ENCODE results near the gene LMF1.

DNA sequence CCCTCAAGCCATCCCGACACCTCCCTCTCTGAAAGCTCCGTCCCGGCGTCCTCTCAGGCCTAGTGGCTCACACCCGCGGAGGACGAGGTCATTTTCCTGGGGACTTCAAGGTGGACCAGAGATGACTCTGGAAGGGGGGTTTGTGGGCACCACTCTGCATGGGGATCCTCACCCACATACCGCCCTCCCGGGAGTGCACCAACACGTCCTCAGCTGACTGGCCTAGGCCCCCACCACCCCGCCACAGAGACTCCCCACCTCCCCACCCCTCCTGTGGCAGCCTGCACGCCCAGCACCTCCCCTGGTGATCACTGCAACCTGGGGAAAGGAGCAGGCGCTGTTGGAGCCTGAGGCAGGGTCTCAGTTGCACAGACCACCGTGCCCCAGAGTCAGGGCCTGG, 8.4 kb upstream of the LMF1 start:
- TF ChIP-seq, protein P1, sequence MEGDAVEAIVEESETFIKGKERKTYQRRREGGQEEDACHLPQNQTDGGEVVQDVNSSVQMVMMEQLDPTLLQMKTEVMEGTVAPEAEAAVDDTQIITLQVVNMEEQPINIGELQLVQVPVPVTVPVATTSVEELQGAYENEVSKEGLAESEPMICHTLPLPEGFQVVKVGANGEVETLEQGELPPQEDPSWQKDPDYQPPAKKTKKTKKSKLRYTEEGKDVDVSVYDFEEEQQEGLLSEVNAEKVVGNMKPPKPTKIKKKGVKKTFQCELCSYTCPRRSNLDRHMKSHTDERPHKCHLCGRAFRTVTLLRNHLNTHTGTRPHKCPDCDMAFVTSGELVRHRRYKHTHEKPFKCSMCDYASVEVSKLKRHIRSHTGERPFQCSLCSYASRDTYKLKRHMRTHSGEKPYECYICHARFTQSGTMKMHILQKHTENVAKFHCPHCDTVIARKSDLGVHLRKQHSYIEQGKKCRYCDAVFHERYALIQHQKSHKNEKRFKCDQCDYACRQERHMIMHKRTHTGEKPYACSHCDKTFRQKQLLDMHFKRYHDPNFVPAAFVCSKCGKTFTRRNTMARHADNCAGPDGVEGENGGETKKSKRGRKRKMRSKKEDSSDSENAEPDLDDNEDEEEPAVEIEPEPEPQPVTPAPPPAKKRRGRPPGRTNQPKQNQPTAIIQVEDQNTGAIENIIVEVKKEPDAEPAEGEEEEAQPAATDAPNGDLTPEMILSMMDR (IDR thresholded peaks at IDR 0.05; ENCODE audit: insufficient read depth, low read length, poor library complexity, severe bottlenecking), result no peak
- TF ChIP-seq EZH2phosphoT487 (conservative IDR thresholded peaks at IDR 0.05; ENCODE audit: low read length), result no peak

All from SU-DHL-6 (cell line).